HEK293T (cell line): ENCODE measurements around the gene ZDHHC16.

ENCODE experiments used
- LEF1 ChIP-seq: fragments of 450-650 bp; IDR thresholded peaks from 2 replicates; pipeline ENCODE4 v1.6.1; 2017; ENCODE audit warnings: mild to moderate bottlenecking, borderline replicate concordance
- PKNOX1 ChIP-seq: fragments of 450-650 bp; IDR thresholded peaks from 2 replicates; pipeline ENCODE4 v1.6.1; 2016
- SUZ12 ChIP-seq: fragments of 450-650 bp; IDR thresholded peaks from 2 replicates; pipeline ENCODE4 v1.6.1; 2016; ENCODE audit warnings: mild to moderate bottlenecking
- TARDBP ChIP-seq: fragments of 450-650 bp; IDR thresholded peaks from 2 replicates; pipeline ENCODE4 v1.6.1; 2016

- TF ChIP-seq LEF1 = no peak
- no peak for TF ChIP-seq PKNOX1
- no peak for TF ChIP-seq SUZ12
- TF ChIP-seq TARDBP = no peak
These were observed 5.6 kb downstream of the ZDHHC16 start for GRCh38 chr10:97451605-97452004.
